ENCODE results near the gene SORCS2.
"Not testable (repeated sequence)": the region's sequence is repeated elsewhere in the genome, so short reads cannot be mapped to it uniquely, and the experiment has no call there.

SORCS2 gene

DNA sequence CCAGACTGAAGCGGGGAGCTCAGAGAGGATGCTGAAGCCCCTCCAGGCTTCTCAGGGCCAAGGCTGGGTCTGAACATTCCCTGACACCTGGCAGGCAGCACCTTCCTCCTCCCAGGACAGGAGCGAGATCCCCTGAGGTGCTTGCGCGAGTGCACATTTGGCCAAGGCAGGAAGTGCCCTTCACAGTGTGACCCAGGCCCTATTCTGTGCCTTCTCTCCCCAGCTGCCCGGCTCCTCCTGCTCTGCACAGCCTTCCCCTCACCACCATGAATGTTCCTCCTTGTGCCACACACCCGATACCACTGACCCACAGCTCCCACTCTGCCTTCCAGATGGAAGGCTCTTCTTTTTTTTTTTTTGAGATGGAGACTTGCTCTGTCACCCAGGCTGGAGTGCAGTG, 259.5 kb downstream of the SORCS2 start:
- DNase-seq (ENCODE audit: low read depth): no peak

DNA sequence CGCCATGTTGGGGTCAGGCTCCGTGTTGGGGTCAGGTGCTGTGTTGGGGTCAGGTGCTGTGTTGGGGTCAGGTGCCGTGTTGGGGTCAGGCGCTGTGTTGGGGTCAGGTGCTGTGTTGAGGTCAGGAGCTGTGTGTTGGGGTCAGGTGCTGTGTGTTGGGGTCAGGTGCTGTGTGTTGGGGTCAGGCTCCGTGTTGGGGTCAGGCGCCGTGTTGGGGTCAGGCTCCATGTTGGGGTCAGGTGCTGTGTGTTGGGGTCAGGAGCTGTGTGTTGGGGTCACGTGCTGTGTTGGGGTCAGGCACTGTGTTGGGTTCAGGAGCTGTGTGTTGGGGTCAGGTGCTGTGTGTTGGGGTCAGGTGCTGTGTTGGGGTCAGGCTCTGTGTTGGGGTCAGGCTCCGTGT, 260.5 kb downstream of the SORCS2 start:
- DNase-seq (ENCODE audit: low read depth): not testable (repeated sequence)

DNA sequence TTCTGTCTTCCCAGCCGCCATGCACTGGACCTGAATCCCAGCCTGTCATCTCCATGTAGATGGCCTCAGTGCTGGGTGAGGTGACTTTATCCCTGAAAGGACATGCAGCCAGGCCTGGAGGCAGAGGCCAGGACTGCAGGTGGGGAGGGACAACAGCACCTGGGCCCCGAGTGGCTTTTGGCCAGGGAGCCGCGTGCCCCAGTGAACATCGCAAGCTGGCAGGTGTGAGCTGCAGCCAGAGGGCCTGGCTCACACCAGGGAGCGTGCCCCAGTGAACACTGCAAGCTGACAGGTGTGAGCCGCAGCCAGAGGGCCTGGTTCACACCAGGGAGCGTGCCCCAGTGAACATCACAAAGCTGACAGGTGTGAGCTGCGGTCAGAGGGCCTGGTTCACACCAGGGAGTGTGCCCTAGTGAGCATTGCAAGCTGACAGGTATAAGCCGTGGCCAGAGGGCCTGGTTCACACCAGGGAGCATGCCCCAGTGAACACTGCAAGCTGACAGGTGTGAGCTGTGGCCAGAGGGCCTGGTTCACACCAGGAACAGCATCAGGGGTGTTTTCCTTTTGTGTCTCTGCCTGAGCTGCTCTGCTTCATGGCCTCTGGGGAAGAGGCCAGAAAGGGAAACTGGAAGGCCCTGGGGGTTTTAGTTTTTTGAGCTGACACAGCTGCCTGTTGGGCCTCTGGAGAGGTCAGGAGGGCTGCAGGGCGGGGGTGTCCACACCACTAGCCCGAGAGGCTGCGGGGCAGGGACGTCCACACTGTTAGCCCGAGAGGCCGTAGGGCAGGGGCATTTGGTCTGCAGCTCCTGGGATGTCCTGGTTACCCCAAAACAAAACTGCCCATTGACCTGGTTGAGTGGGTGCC, 265.1 kb downstream of the SORCS2 start:
- DNase-seq (ENCODE audit: low read depth): no peak

DNA sequence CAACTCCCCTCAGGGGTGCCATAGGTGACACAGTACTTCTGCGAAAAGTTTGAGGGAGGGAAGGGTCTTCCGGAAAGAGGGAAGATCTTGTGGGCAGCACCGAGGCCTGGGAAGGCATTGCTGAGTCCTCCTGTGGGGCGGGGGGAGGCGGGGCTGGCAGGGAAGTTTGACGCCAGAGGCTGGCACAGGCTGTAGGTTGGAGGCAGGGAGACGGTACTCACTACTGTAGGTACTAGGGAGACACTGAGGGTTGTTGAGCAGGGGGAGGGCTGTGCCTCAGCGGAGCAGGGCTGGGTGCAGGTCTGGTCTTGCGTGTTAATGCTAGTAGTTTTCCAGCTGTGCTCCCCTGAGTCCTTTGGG, 265.7 kb downstream of the SORCS2 start:
- DNase-seq (ENCODE audit: low read depth): no peak

DNA sequence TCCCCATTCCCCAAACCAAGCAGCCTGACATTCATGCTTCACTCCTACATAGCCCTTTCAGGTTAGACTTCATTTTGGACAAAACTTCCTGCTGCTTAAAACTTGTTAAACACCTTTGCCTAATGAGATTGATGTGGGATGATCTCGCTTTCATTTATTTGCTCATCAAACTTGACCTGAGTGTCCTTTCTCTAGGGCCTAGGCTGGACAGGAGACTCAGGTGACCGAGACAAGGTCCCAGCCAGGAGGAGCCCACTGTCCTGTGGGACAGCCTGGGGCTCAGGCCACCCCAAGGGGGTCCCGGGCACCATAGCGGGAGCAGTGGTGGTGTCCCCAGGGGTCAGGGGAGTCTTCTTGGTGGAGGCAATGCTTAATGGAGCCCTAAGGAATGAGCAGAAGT, 266.1 kb downstream of the SORCS2 start:
- DNase-seq (ENCODE audit: low read depth): no peak

DNA sequence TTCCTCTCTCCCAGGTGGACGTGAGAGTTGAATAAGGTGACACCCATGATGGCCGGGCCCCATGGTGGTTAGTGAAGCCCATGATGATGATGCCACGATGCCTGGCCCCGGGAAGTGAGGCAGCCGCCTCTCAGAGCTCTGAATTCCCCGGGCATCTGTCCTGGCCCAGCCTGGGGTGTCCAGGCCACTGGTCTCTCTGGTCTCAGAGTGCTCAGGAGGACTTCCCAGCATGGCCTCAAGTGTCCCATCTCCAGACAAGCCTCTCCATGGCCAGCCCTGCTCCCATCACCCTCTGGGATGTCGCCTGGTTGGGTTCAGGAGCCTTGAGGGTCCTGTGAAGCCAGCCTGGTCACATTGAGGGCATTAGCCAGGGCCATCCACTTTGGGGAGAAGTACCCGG, 267.1 kb downstream of the SORCS2 start:
- DNase-seq (ENCODE audit: low read depth): no peak

DNA sequence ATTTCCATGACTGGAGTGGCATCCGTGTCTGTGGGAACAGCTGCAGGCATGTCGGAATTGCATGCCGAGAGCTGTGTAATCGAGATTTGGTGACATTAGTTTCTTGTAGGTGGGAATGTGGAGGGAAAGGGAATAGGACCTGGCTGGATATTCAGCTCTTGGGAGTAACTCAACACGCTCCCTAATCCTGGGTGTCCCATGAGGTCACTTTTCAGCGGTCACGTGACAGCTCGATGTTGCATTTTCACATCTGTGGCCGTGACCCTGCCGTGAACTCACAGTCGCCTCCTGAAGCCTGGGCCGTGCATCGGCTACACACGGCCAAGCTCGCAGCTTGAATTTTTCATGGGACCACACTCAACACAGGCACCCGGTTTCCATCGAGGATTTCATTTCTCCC, 268.2 kb downstream of the SORCS2 start:
- DNase-seq (ENCODE audit: low read depth): no peak

DNA sequence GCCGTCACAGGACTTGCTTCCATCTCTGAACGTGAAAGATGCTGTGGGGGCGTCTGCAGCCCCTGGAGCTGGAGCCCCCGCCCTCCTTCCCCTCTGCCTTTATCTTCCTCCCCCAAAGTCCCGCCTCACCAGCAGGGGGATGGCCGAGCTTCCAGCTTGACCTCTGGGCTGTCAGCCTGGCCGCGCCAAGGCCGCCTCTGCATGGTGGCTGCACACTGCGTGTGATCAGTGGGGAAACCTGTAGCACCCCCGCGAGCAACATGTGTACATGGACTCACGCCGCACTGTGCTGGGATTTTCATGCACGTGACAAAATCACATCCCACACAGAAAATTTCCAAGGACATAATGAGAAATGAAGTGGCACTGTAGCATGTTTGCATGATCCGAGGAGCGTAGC, 268.9 kb downstream of the SORCS2 start:
- no peak for DNase-seq (ENCODE audit: low read depth)

DNA sequence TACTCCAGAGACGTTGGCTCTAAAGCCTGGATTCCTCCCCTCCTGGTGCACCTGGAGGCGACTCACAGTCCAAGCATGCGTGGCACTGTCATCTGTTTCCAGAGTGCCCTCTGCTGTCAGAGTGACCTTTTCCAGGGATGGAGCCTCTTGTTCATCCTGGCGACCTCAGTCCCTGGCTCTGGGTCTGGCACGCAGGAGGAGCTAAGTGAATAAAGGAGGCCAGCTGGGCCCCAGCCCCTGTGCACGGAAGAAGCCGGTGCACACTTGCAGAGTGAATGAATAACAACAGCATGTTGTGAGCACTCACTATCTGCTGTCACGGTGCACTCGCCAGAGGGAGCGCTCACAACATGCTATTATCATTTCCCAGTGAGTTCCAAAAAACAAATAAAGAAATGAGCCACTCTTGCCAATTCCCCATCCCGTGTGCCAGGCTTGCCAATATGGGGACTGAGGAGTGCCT, 270.2 kb downstream of the SORCS2 start:
- no peak for DNase-seq (ENCODE audit: low read depth)

DNA sequence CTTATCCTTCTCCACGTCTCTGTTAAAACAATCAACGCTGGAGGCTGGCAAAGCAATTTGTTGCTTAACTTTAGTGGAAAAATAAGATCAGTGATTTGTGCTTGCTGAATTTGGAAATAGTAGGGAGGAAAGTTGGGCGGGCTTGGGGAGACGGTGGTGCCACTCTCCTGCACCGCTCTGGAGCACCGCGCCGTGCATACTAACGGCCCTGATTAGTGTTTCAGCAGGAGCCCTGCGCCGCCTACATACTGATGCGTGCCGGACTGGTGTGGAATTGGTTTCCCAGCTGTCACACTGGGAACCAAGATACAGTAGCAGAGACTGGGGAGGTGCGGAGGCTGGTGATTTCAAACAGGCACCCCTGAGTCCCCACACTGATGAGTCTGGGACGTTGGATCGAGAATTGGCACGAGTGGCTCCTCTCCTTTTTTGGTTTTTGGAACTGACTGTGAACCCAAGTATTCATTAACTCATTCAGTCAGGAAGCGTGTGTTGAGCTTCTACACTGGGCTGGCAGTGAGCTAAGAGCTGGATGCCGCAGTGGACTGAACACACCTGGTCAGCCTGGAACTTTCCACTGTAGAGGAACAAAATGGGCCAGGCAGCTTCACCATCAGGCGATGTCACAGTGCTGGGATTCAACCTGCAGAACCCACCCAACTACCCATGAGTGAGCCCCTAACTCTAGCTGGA, 271.4 kb downstream of the SORCS2 start:
- DNase-seq (ENCODE audit: low read depth): no peak

DNA sequence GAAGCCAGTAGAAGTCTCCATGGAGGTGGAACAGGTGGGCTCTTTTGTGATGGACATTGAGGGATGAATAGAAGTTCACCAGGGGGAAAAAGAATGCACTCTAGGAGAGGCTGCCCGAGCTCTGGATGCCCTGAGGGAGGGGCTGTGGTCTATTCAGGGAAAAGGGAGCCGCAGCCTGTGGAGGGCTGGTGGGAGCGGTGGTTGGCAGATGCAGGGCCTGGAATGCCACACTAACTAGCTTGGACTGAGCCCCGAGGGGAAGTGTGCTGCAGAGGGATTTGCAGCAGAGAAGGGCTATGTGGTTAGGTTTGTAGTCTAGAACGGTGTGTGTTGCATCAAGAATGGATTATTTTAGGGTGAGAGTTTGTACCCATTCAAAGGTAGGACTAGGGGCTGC, 271.9 kb downstream of the SORCS2 start:
- no peak for DNase-seq (ENCODE audit: low read depth)

DNA sequence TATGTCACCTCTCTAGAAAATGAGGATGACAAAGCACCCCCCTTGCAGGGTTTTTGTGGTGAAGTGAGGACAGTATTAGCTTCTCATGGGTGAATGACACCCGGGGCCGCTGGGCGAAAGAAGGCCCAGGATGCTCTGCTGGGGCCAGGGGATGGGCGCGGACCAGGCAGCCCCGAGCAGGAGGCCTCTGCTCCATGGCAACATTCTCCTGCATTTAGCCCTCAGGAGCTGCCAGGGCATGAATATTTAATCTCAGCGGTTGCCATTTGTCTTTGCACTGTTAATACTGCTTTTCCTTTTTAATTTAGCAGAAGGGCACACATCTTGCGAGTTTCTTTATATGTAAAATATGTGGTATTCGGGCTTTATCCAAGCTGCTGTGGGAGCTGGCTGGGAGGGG, 272.7 kb downstream of the SORCS2 start:
- DNase-seq (ENCODE audit: low read depth): no peak

DNA sequence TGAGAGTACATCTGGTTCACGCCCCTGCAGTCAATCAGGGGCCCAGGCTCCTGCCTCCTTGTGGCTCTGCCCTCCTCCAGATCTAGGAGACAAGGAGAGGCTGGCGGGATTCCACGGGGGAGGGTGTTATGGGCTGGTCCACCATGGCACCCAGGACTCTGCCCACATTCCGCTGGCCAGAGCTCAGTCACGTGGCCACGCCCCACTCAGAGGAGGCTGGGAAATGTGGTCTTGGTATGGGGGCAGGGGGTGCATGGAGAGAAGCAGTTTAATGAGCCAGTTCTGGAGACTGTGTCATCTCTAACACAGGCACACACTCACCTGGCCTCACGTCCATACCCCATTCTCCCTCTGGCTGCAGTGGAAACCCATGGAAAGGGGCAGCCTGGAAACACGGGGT, 273.9 kb downstream of the SORCS2 start:
- no peak for DNase-seq (ENCODE audit: low read depth)

DNA sequence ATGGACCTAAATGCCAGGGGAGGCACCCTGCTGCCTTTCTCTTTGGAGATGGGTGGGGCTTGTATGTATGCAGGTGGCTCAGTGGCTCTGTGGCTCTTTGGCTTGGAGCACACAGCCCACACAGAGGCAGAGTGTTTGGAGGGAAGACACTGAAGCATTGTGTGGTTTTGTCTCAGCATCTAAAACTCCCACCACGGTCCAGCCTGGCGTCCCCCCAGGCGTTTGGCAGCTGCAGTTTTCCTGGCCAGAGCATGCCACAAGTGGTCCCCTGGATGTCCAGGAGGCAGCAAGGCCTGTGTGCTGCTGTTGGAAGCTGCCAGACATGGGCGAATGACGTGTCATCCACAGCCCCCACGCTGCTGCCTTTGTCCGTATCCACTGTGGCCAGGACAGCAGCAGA, 274.6 kb downstream of the SORCS2 start:
- DNase-seq (ENCODE audit: low read depth): no peak

DNA sequence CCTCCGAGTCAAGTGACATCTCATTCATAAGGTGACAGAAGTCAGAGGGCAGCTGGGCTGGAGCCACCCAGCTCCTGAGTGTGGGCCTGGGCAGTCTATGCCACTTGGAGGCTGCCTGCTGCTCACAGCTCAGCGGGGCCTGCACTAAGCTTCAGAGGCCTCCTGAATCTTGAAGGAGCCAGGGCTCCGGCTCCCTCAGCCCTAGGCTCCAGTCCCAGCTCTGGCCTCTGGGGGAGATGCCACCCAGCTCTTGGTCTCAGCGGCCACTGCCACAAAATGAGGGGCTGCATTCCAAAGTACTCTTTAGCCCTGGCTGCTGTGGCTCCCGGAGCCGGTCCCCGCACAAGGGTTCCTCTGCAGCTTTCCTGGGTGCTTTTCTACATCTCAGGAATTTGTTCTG, 275.1 kb downstream of the SORCS2 start:
- no peak for DNase-seq (ENCODE audit: low read depth)

DNA sequence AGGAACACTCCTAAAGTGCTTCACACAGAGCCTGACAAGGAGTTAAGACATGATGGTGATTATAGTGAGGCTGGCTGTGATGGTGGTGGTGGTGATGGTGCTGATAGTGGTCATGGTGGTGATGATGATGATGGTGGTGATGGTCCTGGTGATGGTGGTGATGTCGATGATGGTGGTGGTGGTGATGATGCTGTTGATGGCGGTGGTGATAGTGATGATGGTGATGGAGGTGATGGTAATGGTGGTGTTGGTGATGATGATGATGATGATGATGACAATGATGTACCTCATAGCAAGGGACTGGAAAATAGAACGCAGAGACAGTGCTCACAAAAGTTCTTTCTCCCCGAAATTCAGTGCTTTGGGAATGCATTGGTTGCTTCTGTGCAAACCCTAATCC, 276.7 kb downstream of the SORCS2 start:
- DNase-seq (ENCODE audit: low read depth): no peak

DNA sequence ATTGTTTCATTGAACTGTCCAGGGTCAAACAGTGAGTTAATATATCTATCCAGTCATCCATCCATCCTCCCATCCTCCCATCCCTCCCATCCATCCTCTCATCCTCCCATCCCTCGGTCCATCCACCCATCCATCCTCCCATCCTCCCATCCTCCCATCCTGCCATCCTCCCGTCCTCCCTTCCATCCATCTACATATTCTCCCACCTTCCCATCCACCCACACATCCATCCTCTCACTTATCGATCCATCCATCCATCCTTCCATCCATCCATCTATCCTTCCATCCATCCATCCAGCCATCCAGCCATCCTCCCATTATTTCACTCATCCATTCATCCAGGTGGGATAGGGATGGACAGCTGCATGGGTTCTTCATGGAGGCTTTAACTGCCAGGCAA, 277.8 kb downstream of the SORCS2 start:
- DNase-seq (ENCODE audit: low read depth): no peak

DNA sequence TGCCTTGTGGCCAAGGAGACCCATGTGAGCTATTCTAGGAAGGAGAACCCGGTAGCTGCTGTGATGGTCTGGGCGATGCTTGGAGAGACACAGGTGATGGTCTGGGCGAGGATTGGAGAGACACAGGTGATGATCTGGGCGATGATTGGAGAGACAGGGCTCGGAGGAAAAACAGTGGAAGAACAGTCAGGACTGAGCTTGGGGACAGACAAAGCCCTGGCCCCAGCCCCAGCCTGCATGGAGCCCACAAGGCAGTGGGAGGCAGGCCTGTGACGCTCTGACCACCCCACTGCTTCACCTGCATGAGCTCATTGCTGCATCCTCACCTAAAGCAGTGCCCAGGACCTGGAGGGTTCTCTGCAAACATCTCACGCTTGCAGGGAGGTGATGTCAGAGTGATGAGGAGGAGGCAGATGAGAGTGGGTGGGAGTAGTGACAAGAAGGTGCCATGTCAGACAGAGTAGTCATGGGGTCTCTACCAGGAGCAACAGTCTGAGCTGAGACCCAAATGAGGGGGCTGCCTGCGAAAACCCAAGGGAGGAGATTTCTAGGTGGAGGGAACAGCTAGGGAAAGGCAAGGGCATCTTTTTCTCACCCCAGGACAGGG, 278.3 kb downstream of the SORCS2 start:
- DNase-seq (ENCODE audit: low read depth): no peak

DNA sequence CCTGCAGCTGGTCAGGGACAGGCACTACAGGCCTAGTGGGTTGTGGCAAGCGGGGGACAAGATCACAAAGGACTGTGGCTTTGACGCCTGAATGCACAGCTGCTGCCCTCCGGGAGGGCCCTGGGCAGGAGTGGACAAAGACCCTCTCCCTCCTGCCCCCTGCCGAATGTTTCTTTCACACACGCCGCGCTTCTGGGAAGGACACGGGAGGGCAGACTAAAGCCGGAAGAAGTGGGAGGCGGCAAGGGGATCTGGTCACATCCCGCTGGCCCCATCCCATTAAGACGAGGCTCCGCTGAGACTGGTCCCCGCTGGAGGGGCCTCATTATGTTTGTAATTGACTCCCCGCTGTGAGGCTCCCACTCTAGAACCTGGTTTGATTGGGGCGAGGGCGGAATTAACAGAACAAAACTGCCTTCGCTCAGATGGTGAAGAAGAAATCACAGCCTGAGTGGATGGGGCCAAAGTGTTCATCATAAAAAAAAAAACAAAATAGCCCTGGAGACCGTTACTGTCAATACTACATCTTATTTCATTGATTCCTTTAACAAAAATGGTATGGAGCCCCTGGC, 280.2 kb downstream of the SORCS2 start:
- no peak for DNase-seq (ENCODE audit: low read depth)

DNA sequence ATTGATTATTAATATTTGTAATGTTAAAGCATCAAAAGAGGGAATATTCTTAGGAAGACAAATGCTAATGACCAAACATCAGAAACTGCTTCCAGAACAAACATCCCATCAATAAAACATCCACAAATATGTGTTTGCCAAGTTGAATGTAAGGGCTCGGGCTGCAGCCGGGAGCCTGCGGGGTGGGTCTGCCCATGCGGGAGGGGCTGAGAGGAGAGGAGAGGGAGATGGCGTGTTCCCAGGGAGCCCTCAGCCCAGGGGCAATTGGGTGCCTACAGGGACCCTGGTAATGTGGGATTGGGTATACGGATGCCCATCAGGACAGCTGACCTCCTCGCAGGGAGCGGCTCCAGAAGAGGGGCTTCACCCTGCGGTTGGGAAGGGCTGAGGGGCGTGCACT, 280.7 kb downstream of the SORCS2 start:
- no peak for DNase-seq (ENCODE audit: low read depth)

DNA sequence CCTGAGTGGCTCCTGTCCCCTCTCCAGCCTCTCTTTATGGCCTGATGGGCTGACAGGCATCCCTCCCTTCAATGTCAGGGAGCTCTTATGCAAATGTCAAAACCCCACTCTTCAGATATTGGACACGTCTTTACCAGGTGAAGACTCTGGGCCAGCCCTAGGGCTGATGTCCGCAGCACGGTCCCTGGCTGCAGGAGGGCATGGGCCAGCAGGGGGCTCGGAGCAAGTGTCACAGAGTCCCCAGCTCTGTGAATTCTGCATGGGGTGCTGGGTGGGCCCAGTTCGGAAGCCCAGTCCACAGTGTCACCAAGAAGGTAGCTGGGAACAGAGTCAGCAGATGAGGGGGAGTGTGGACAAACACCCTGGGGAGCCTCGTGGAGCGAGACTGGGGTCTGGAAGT, 282.0 kb downstream of the SORCS2 start:
- DNase-seq (ENCODE audit: low read depth): no peak

DNA sequence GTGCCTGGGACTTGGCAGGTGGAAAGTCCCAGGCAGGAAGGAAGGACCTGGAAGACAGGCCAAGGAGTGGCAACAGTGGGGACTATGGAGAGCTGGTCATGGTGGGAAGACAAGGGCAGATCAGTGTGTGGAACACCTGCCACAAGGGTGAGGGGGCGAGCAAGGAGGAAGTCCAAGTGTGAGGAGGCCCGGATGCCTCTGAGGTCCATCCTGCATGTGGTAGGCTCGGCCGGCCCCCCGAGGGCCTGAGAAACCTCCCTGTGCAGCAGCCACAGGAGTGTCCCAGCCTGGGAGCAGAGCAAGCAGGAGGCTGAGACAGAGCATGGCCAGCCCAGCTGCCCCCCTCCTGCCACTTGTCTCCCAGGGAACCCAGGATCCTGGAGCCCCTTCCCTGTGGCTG, 282.9 kb downstream of the SORCS2 start:
- DNase-seq (ENCODE audit: low read depth): no peak

DNA sequence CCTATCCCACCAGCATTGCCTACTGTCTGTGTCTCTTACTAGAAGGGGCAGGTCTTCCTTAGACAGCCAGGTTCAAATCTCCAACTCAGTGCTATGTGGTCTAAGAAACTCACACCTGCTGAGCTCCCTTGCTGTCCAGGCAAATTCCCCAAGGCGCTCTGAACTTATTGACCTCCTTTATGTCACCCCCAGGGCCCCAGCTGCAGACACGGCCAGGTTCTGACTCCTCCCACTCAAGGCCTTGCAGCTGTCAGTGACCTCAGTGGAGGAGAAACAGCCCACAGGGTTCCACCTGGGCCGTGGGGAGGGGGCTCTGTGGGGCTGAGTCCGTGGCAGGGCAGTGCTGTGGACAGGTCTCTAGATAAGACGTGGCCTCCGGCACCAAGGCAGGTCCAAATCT, 284.5 kb downstream of the SORCS2 start:
- no peak for DNase-seq (ENCODE audit: low read depth)
